Gastroesophageal sphincter (tissue), 4 donors: ENCODE results near the gene PCIF1. TPM values are rescaled to one million over a fixed set of nuclear protein-coding genes. Genes with fewer than 3 reads are reported as not detected.
A peak's percentile ranks its signal among the peaks of the same experiment; 100 is the strongest.

Source experiments
- ATAC-seq: fragments of 150-250 bp; one replicate; pipeline ENCODE4 v1.9.1; 2016; ENCODE audit warnings: mild to moderate bottlenecking, moderate library complexity
- H3K27ac ChIP-seq, 4 donors: fragments of 200-600 bp; sonication (generic) in 3 of 4; 1 replicate in 3 of 4; 2 replicates in 1 of 4; pipeline ENCODE4 v1.5.1; 2016 to 2019
- H3K27me3 ChIP-seq: fragments of 200-600 bp; sonication (generic); one replicate; pipeline ENCODE4 v1.5.1; 2019
- H3K36me3 ChIP-seq, 2 donors: fragments of 200-600 bp; sonication (generic); one replicate each; pipeline ENCODE4 v1.5.1; 2019; ENCODE audit warnings: control low read depth in 1 of 2
- H3K4me1 ChIP-seq, 3 donors: fragments of 200-600 bp; sonication (generic); 1 replicate in 2 of 3; 2 replicates in 1 of 3; pipeline ENCODE4 v1.5.1; 2016 to 2019; ENCODE audit warnings: control low read depth in 2 of 3
- H3K4me3 ChIP-seq, 2 donors: fragments of 200-600 bp; sonication (generic); one replicate each; pipeline ENCODE4 v1.5.1; 2019; ENCODE audit warnings: mild to moderate bottlenecking in 1 of 2, moderate library complexity in 1 of 2
- H3K9me3 ChIP-seq, 3 donors: fragments of 200-600 bp; sonication (generic); one replicate each; pipeline ENCODE4 v1.5.1; 2017 to 2019; ENCODE audit warnings: control low read depth in 2 of 3
- CTCF ChIP-seq, 4 experiments: fragments of 200-600 bp in 2 of 4; fragments of 450-650 bp in 2 of 4; sonication (generic) in 1 of 4; IDR thresholded peaks; one replicate each; pipeline ENCODE4 v1.5.1; 2017 to 2019; ENCODE audit warnings: antibody characterized with exemption in 4 of 4, mild to moderate bottlenecking in 2 of 4, moderate library complexity in 2 of 4
- EP300 ChIP-seq: sonication (generic); formaldehyde crosslinking; IDR thresholded peaks from one replicate; pipeline ENCODE4 v1.6.1; 2017; ENCODE audit warnings: antibody characterized with exemption, mild to moderate bottlenecking
- POLR2A ChIP-seq, 2 donors: fragments of 450-650 bp; IDR thresholded peaks; one replicate each; pipeline ENCODE4 v1.6.1; 2017; ENCODE audit warnings: antibody characterized with exemption in 2 of 2, mild to moderate bottlenecking in 2 of 2, moderate library complexity in 1 of 2
- POLR2AphosphoS5 ChIP-seq: sonication (generic); formaldehyde crosslinking; IDR thresholded peaks from one replicate; pipeline ENCODE4 v1.6.1; 2017; ENCODE audit warnings: antibody characterized with exemption
- WGBS, 2 donors: methylation state at CpG; one replicate each; pipeline ENCODE4 v1.1.5; 2018; ENCODE audit warnings: low coverage in 1 of 2; 5-methylcytosine and 5-hydroxymethylcytosine counted together
- total RNA-seq, 4 donors: library from RNA; depleted of rRNA; stranded (reverse); fragments of >200 nt; gene quantifications; one replicate each; pipeline ENCODE4 v1.1.0, GENCODE V29; 2016

The PCIF1 gene
- total RNA-seq, 4 donors from 2014 or later = 21.5 to 45.3 (median 39.2) TPM

DNA sequence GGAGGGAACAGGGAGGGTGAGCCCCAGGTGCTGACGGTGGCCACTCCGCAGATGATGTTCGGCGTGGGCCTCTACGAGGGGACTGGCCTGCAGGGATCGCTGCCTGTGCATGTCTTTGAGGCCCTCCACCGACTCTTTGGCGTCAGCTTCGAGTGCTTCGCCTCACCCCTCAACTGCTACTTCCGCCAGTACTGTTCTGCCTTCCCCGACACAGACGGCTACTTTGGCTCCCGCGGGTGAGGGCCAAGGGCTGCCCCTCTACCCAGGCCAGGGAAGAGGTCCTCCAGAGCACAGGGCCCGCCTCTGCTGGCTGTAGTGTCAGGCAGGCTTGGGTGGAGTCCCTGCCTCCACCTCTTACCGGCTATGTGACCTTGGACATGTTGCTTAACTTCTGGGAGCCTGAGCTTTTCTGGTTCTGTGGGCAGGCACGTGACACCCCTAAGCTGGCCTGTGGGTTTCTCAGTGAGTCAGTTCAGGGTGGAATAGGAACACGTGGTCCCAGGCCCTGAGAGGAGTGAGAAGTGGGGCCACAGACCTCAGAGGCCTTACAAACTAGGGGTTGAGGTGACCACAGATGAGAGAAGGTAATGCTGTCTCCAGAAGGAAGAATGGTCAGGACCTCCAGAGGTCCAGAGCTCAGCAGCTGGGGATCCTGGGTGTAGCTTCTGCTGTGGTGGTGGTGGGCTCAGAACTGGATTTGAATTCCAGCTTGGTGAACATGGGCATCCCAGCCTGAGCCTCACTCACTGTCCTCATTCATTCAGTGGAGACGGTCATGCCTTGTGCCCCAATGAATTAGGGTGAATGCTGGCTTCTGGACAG is 11.9 kb downstream of the PCIF1 start:
- peak overlapping the region in 3 of 4 donors; percentile 54 to 58 (median 54) for H3K27ac ChIP-seq
- ATAC-seq = peak; percentile 86
- no peaks in the 10 kb centered on the region for H3K9me3 ChIP-seq
- peaks cover 0 to 100% of the 10 kb centered on the region in 2 donors for H3K36me3 ChIP-seq
- WGBS, 2 donors = 40% methylated on average over 1 of the region's 20 CpGs; no CpG with 5 or more reads in 1 of the 2 donors
- no peak overlapping the region for H3K4me3 ChIP-seq
- H3K27me3 ChIP-seq = no peaks in the 10 kb centered on the region
- peaks cover 0 to 20% (median 0%) of the 10 kb centered on the region in 3 donors for H3K4me1 ChIP-seq
- TF ChIP-seq EP300 = no peak
- peak; percentile 29 for TF ChIP-seq POLR2AphosphoS5

GRCh38 chr20:45947110-45947866 is 12.8 kb downstream of the PCIF1 start:
- Histone ChIP-seq H3K4me3 (no peak overlapping the region), H3K27ac (peak overlapping the region in 3 of 4 donors; percentile 43 to 58 (median 54)), H3K27me3 (no peaks in the 10 kb centered on the region), H3K36me3 (peaks cover 0 to 100% of the 10 kb centered on the region in 2 donors), H3K4me1 (peaks cover 0 to 20% (median 0%) of the 10 kb centered on the region in 3 donors), H3K9me3 (no peaks in the 10 kb centered on the region)
- WGBS, 2 donors = 63 to 100% methylated on average over 2 to 11 of the region's 29 CpGs
- ATAC-seq = no peak
- TF ChIP-seq EP300 = no peak
- no peak for TF ChIP-seq POLR2AphosphoS5
- TF ChIP-seq POLR2A (IDR thresholded peaks at IDR 0.05) = no peak
- no peak for TF ChIP-seq CTCF (IDR thresholded peaks at IDR 0.05)

GRCh38 chr20:45948261-45948733 is 13.8 kb downstream of the PCIF1 start:
- 27% methylated on average over 2 of the region's 7 CpGs; no CpG with 5 or more reads in 1 of the 2 donors for WGBS, 2 donors
- no peak for TF ChIP-seq EP300
- no peak for TF ChIP-seq CTCF (IDR thresholded peaks at IDR 0.05)
- TF ChIP-seq POLR2A (IDR thresholded peaks at IDR 0.05) = no peak
- peak overlapping the region in 2 of 4 donors; percentile 39 to 58 for H3K27ac ChIP-seq
- peaks cover 0 to 100% of the 10 kb centered on the region in 2 donors for H3K36me3 ChIP-seq
- no peaks in the 10 kb centered on the region for H3K27me3 ChIP-seq
- ATAC-seq = no peak
- H3K4me1 ChIP-seq = peaks cover 0 to 20% (median 0%) of the 10 kb centered on the region in 3 donors
- H3K4me3 ChIP-seq = no peak overlapping the region
- H3K9me3 ChIP-seq = no peaks in the 10 kb centered on the region

GRCh38 chr20:45948742-45949541 is 14.5 kb downstream of the PCIF1 start:
- no peak overlapping the region for H3K4me3 ChIP-seq
- no peak for ATAC-seq
- H3K27me3 ChIP-seq = no peaks in the 10 kb centered on the region
- WGBS, 2 donors = no CpG with 5 or more reads among the region's 10 CpGs
- TF ChIP-seq EP300 (no peak), POLR2AphosphoS5 (peak; percentile 5), POLR2A (IDR thresholded peaks at IDR 0.05) (no peak), CTCF (IDR thresholded peaks at IDR 0.05) (no peak)
- peaks cover 0 to 20% (median 0%) of the 10 kb centered on the region in 3 donors for H3K4me1 ChIP-seq
- H3K27ac ChIP-seq = peak overlapping the region in 2 of 4 donors; percentile 39 to 58
- H3K9me3 ChIP-seq = no peaks in the 10 kb centered on the region
- H3K36me3 ChIP-seq = peaks cover 0 to 100% of the 10 kb centered on the region in 2 donors
